Glomerular visceral epithelial cell (primary cell): ENCODE results near the gene BCL2L1.
A peak's percentile ranks its signal among the peaks of the same experiment; 100 is the strongest.
"Not testable (repeated sequence)": the region's sequence is repeated elsewhere in the genome, so short reads cannot be mapped to it uniquely, and the experiment has no call there.

Source experiments
- DNase-seq: peaks from one replicate; pipeline ENCODE4 v3.0.0-alpha.2; 2016; ENCODE audit errors: extremely low spot score

The BCL2L1 gene

GRCh38 chr20:31648104-31648503, 74.6 kb downstream of the BCL2L1 start:
- DNase-seq = not testable (repeated sequence)

- no peak for DNase-seq
Measured at GRCh38 chr20:31644701-31645100, 78.0 kb downstream of the BCL2L1 start.

- DNase-seq = no peak
Measured at GRCh38 chr20:31643522-31643921, 79.1 kb downstream of the BCL2L1 start.

GRCh38 chr20:31642837-31643236, 79.8 kb downstream of the BCL2L1 start:
- no peak for DNase-seq

GRCh38 chr20:31641391-31641790, 81.3 kb downstream of the BCL2L1 start:
- no peak for DNase-seq

- DNase-seq = no peak
Measured at GRCh38 chr20:31640259-31640658, 82.4 kb downstream of the BCL2L1 start.

GRCh38 chr20:31638816-31639215, 83.9 kb downstream of the BCL2L1 start:
- DNase-seq = no peak

GRCh38 chr20:31638317-31638716, 84.4 kb downstream of the BCL2L1 start:
- no peak for DNase-seq

GRCh38 chr20:31637660-31638059, 85.0 kb downstream of the BCL2L1 start, which contains the start of gene COX4I2:
Gene COX4I2, plus strand, starts transcription at chr20:31637912. Its CDS starts 1,106 bp downstream, at chr20:31639018.
- no peak for DNase-seq

GRCh38 chr20:31633339-31633914, 89.2 kb downstream of the BCL2L1 start:
- DNase-seq = no peak

- no peak for DNase-seq
Measured at GRCh38 chr20:31632548-31633338, 89.9 kb downstream of the BCL2L1 start.

- peak; percentile 23 for DNase-seq
Measured at GRCh38 chr20:31630187-31630790, 92.4 kb downstream of the BCL2L1 start.

- not testable (repeated sequence) for DNase-seq
Measured at GRCh38 chr20:31628057-31628456, 94.6 kb downstream of the BCL2L1 start.

- DNase-seq = not testable (repeated sequence)
Measured at GRCh38 chr20:31626534-31626933, 96.1 kb downstream of the BCL2L1 start.

- not testable (repeated sequence) for DNase-seq
Measured at GRCh38 chr20:31623123-31623505, 99.6 kb downstream of the BCL2L1 start.

- no peak for DNase-seq
Measured at GRCh38 chr20:31620246-31620645, 102.4 kb downstream of the BCL2L1 start.

- DNase-seq = no peak
Measured at GRCh38 chr20:31617432-31618104, 105.1 kb downstream of the BCL2L1 start.

- no peak for DNase-seq
Measured at GRCh38 chr20:31615416-31615815, 107.3 kb downstream of the BCL2L1 start.
